Sigmoid colon (tissue), 7 donors: Measurements from ENCODE around the gene LRRC28. TPM values are rescaled to one million over a fixed set of nuclear protein-coding genes. Genes with fewer than 3 reads are reported as not detected.

Experiments
- DNase-seq: peaks from one replicate; pipeline ENCODE4 v3.0.0-alpha.2; 2019
- H3K27ac ChIP-seq, 4 donors: fragments of 200-600 bp; sonication (generic); one replicate each; pipeline ENCODE4 v1.5.1; 2016 to 2019; ENCODE audit warnings: mild to moderate bottlenecking in 1 of 4
- H3K27me3 ChIP-seq, 3 donors: fragments of 200-600 bp; sonication (generic); one replicate each; pipeline ENCODE4 v1.5.1; 2019; ENCODE audit warnings: mild to moderate bottlenecking in 1 of 3
- H3K36me3 ChIP-seq, 4 donors: fragments of 200-600 bp; sonication (generic); one replicate each; pipeline ENCODE4 v1.5.1; 2016 to 2019
- H3K4me1 ChIP-seq, 4 donors: fragments of 200-600 bp; sonication (generic); one replicate each; pipeline ENCODE4 v1.5.1; 2017 to 2019
- H3K4me3 ChIP-seq, 4 donors: fragments of 200-600 bp; sonication (generic); one replicate each; pipeline ENCODE4 v1.5.1; 2017 to 2019; ENCODE audit warnings: mild to moderate bottlenecking in 2 of 4, moderate library complexity in 1 of 4
- H3K9me3 ChIP-seq, 4 donors: fragments of 200-600 bp in 3 of 4; sonication (generic) in 3 of 4; one replicate each; pipeline versions ENCODE4 v1.5.1 to v1.6.1; 2013 to 2019
- CTCF ChIP-seq, 4 experiments: fragments of 450-650 bp in 3 of 4; fragments of 200-600 bp in 1 of 4; IDR thresholded peaks; one replicate each; pipeline ENCODE4 v1.5.1; 2016 to 2019; ENCODE audit warnings: antibody characterized with exemption in 4 of 4, mild to moderate bottlenecking in 3 of 4, moderate library complexity in 2 of 4
- EP300 ChIP-seq, 4 donors: sonication (generic); formaldehyde crosslinking; IDR thresholded peaks; one replicate each; pipeline ENCODE4 v1.6.1; 2017; ENCODE audit warnings: antibody characterized with exemption in 4 of 4
- POLR2A ChIP-seq, 2 donors: fragments of 450-650 bp; IDR thresholded peaks; one replicate each; pipeline ENCODE4 v1.6.1; 2016; ENCODE audit warnings: antibody characterized with exemption in 2 of 2, mild to moderate bottlenecking in 2 of 2, moderate library complexity in 2 of 2
- POLR2AphosphoS5 ChIP-seq, 4 donors: sonication (generic); formaldehyde crosslinking; IDR thresholded peaks; one replicate each; pipeline ENCODE4 v1.6.1; 2017; ENCODE audit warnings: antibody characterized with exemption in 4 of 4
- WGBS, 2 donors: extraction: QIAGEN DNeasy Blood & Tissue Kit; methylation state at CpG; one replicate each; pipeline ENCODE4 v1.1.7; 2013; 5-methylcytosine and 5-hydroxymethylcytosine counted together
- intact Hi-C: fragments of 100-400 bp; cut with DNase I; formaldehyde crosslinking; loops from one replicate; pipeline ENCODE4 v1.15.1; 2023
- polyA plus RNA-seq, 3 donors: library from polyadenylated mRNA; stranded (reverse); fragments of 200-250 nt; gene quantifications; one replicate each; pipeline ENCODE4 v1.2.3, GENCODE V29; 2013
- total RNA-seq, 4 donors: library from RNA; depleted of rRNA; stranded (reverse); fragments of >200 nt; gene quantifications; one replicate each; pipeline ENCODE4 v1.1.0, GENCODE V29; 2016
- donor health status: healthy with polysubstance abuse.
- donor health status: Bipolar disorder and iron deficiency.
- donor health status: healthy.

Gene LRRC28
- total and polyA plus RNA-seq, 7 donors = 13.6 to 52.3 (median 24.4) TPM

GRCh38 chr15:99315636-99316035 lies 64.4 kb downstream of the LRRC28 start:
- Histone ChIP-seq H3K4me3 (no peak overlapping the region), H3K9me3 (no peaks in the 10 kb centered on the region), H3K4me1 (no peaks in the 10 kb centered on the region), H3K27ac (no peak overlapping the region), H3K27me3 (no peaks in the 10 kb centered on the region), H3K36me3 (no peaks in the 10 kb centered on the region)
- DNase-seq = no peak
- WGBS, 2 donors = 89 to 97% methylated on average over 2 of the region's 2 CpGs
- TF ChIP-seq EP300 (IDR thresholded peaks at IDR 0.05) (no peak), POLR2A (IDR thresholded peaks at IDR 0.05) (no peak), CTCF (IDR thresholded peaks at IDR 0.05) (no peak), POLR2AphosphoS5 (IDR thresholded peaks at IDR 0.05) (no peak)
- intact Hi-C loops = no loop called here

DNA sequence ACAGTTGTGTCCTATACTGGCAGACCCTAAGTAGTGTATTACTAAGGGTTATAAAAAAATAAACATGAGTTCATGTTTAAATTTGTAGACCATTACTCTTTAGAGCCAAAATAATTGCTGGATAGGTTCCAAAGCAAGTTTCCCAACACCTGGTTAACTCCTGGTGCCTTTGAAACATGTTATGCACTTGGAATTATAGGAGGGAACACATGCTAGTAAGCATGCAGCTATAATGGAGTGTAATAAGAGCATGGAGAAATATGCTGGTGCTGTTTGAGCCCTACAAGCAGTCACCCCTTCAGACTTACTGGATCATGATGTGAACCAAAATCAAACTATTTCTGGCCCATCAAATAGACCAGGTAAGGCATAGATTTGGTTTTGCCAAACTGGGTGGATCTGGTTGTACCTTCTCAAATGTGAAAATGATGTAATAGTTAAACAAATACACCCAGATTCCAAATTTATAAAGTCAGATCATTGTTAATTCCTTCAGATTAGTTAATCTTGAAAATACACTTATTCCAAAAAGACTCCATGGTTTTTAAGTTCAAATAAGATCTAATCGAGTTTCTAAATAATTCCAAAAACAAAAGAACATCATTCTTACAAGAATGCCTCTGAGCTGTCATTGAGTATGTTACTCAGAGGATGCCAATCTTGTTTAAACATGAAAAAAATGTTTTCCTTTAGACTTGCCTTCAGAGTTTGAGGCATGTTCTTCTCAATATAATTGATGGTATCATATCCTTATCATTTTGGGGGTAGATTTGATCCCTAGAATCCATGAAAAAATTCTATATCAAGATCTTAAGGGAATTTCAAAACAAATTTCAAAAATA lies 69.3 kb downstream of the LRRC28 start:
- DNase-seq = no peak
- no peaks in the 10 kb centered on the region for H3K27me3 ChIP-seq
- 81 to 86% methylated on average over 1 of the region's 1 CpG for WGBS, 2 donors
- H3K4me1 ChIP-seq = no peaks in the 10 kb centered on the region
- no peak for TF ChIP-seq EP300 (IDR thresholded peaks at IDR 0.05)
- no peak for TF ChIP-seq CTCF (IDR thresholded peaks at IDR 0.05)
- TF ChIP-seq POLR2AphosphoS5 (IDR thresholded peaks at IDR 0.05) = no peak
- no peak for TF ChIP-seq POLR2A (IDR thresholded peaks at IDR 0.05)
- no peak overlapping the region for H3K27ac ChIP-seq
- intact Hi-C loops = no loop called here
- H3K4me3 ChIP-seq = no peak overlapping the region
- H3K9me3 ChIP-seq = no peaks in the 10 kb centered on the region
- H3K36me3 ChIP-seq = no peaks in the 10 kb centered on the region

GRCh38 chr15:99321468-99321867 lies 70.2 kb downstream of the LRRC28 start:
- no peak for DNase-seq
- intact Hi-C loops = no loop called here
- H3K9me3 ChIP-seq = no peaks in the 10 kb centered on the region
- no peaks in the 10 kb centered on the region for H3K4me1 ChIP-seq
- WGBS, 2 donors = 92 to 97% methylated on average over 1 of the region's 1 CpG
- H3K27me3 ChIP-seq = no peaks in the 10 kb centered on the region
- no peak for TF ChIP-seq POLR2A (IDR thresholded peaks at IDR 0.05)
- TF ChIP-seq CTCF (IDR thresholded peaks at IDR 0.05) = no peak
- TF ChIP-seq POLR2AphosphoS5 (IDR thresholded peaks at IDR 0.05) = no peak
- TF ChIP-seq EP300 (IDR thresholded peaks at IDR 0.05) = no peak
- no peaks in the 10 kb centered on the region for H3K36me3 ChIP-seq
- no peak overlapping the region for H3K27ac ChIP-seq
- no peak overlapping the region for H3K4me3 ChIP-seq

DNA sequence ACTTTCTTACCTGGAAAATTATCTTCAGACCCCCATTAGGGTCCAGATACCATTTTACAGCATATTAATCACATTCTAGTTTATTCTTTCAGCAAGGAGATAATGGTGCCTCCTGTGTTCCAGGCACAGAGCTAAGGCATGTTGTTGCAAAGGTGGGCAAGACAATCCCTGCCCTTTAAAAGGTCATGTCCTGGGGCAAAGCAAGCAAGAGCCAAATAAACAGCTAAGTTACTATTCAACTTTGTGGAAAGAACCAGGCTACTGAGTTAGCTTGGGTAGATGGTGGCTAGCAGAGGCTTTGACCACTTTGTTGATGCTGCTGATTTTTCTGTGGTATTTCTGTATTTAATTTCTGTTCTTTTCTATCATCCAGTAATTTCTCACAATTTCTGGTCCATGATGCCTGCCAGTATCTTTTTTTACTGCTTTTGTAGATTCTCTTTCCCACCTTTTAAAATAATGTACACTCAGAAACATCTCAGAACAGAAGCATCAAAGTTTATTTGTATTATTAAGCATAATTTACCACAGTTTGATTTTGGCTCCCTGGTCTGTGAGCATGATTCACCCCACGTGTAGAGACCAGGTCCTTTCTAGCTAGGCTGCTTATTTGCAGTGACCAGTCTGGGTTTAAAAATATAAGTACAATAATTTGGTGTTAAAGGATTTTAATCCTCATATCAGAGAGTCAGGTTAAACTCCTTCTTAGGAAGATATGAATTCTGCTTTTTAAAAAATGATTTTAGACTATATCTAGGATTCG lies 71.5 kb downstream of the LRRC28 start:
- intact Hi-C loops = no loop called here
- Histone ChIP-seq H3K4me1 (no peaks in the 10 kb centered on the region), H3K4me3 (no peak overlapping the region), H3K9me3 (no peaks in the 10 kb centered on the region), H3K27me3 (no peaks in the 10 kb centered on the region), H3K36me3 (no peaks in the 10 kb centered on the region), H3K27ac (no peak overlapping the region)
- 82 to 88% methylated on average over 2 of the region's 2 CpGs for WGBS, 2 donors
- no peak for DNase-seq
- TF ChIP-seq POLR2AphosphoS5 (IDR thresholded peaks at IDR 0.05) (no peak), POLR2A (IDR thresholded peaks at IDR 0.05) (no peak), CTCF (IDR thresholded peaks at IDR 0.05) (no peak), EP300 (IDR thresholded peaks at IDR 0.05) (no peak)
